Measurements from ENCODE around the gene RTN1.

RTN1 gene

GRCh38 chr14:59852350-59852749 is 18.2 kb downstream of the RTN1 start:
- TF ChIP-seq CTCF (IDR thresholded peaks at IDR 0.05; ENCODE audit: control extremely low read depth, extremely low read depth, low read depth, missing control alignments): no peak
- ChIA-PET CTCF (no interaction called here), POLR2A (no interaction called here)
- DNase-seq (ENCODE audit: extremely low spot score): no peak

- ChIA-PET POLR2A (no interaction called here), CTCF (interaction anchor here (0.8 to 1.7 kb wide), 3 partner anchors 30 to 68 kb away, joined by 3 read pairs; no protein-coding TSS in a partner anchor)
- TF ChIP-seq CTCF (IDR thresholded peaks at IDR 0.05; ENCODE audit: control extremely low read depth, extremely low read depth, low read depth, missing control alignments): no peak
These were observed 20.1 kb downstream of the RTN1 start for GRCh38 chr14:59850458-59850857.

GRCh38 chr14:59849411-59850130 is 21.0 kb downstream of the RTN1 start:
- ChIA-PET POLR2A (no interaction called here), CTCF (interaction anchor here (0.8 to 1.7 kb wide), 5 partner anchors 31 to 161 kb away, joined by 3 read pairs; no protein-coding TSS in a partner anchor)
- TF ChIP-seq CTCF (IDR thresholded peaks at IDR 0.05; ENCODE audit: control extremely low read depth, extremely low read depth, low read depth, missing control alignments): no peak
- no peak for DNase-seq (ENCODE audit: extremely low spot score)

More at GRCh38 chr14:59850458-59850857, 20.1 kb downstream of the RTN1 start:
- no peak for DNase-seq (ENCODE audit: extremely low spot score)

- ChIA-PET POLR2A (no interaction called here), CTCF (interaction anchor here (0.9 to 1.1 kb wide), 2 partner anchors 49 to 160 kb away, joined by 3 read pairs; no protein-coding TSS in a partner anchor)
- no peak for TF ChIP-seq CTCF (IDR thresholded peaks at IDR 0.05; ENCODE audit: control extremely low read depth, extremely low read depth, low read depth, missing control alignments)
- DNase-seq (ENCODE audit: extremely low spot score): no peak
These were observed 21.9 kb downstream of the RTN1 start for GRCh38 chr14:59848671-59849070.

- no peak for DNase-seq (ENCODE audit: extremely low spot score)
- ChIA-PET CTCF (no interaction called here), POLR2A (no interaction called here)
- TF ChIP-seq CTCF (IDR thresholded peaks at IDR 0.05; ENCODE audit: control extremely low read depth, extremely low read depth, low read depth, missing control alignments): no peak
These were observed 22.9 kb downstream of the RTN1 start for GRCh38 chr14:59847711-59848110.

- no peak for TF ChIP-seq CTCF (IDR thresholded peaks at IDR 0.05; ENCODE audit: control extremely low read depth, extremely low read depth, low read depth, missing control alignments)
- CTCF ChIA-PET: no interaction called here
- no peak for DNase-seq (ENCODE audit: extremely low spot score)
- POLR2A ChIA-PET: no interaction called here
These were observed 24.0 kb downstream of the RTN1 start for GRCh38 chr14:59846595-59846994.
